ENCODE data around the gene TMEM135.

The TMEM135 gene

GRCh38 chr11:87203907-87204602, 166.3 kb downstream of the TMEM135 start:
- DNase-seq: no peak

GRCh38 chr11:87212891-87213290, 175.2 kb downstream of the TMEM135 start:
- no peak for DNase-seq

DNA sequence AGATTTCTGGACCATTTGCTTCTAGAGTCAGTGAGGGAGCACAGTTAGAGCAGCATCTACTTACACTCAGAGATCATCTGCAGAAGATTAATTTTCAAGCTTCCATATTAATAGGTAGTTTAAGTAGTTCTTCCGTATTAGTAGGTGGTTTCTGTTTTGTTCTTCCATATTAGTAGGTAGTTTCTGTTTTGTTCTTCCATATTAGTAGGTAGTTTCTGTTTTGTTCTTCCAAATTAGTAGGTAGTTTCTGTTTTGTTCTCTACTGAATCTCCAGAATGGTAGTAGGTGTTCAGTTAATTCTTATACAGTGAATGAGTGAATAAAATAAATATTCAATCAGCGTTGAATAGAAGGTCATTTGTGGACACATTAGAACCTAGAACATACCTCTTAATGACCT, 175.7 kb downstream of the TMEM135 start:
- no peak for DNase-seq

DNA sequence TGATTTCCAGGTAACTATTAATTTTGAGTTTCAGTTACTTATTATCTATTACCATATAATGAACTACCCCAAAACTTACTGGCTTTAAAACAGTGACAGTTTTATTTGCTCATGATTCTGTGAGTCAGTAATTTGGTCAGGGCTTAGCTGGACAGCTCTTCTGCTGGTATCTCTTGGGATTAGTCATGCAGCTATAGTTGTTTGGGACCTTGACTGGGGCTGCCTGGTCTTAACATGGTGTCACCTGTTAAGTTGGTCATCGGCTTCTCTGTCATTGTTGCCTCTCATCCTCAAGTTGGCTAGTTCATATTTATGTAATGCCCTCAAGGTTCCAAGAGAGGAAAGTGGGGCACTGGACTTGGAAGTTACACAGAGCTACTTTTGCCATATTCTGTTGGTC, 177.5 kb downstream of the TMEM135 start:
- DNase-seq: no peak

- no peak for DNase-seq
Measured at GRCh38 chr11:87219266-87219665, 181.5 kb downstream of the TMEM135 start.

DNA sequence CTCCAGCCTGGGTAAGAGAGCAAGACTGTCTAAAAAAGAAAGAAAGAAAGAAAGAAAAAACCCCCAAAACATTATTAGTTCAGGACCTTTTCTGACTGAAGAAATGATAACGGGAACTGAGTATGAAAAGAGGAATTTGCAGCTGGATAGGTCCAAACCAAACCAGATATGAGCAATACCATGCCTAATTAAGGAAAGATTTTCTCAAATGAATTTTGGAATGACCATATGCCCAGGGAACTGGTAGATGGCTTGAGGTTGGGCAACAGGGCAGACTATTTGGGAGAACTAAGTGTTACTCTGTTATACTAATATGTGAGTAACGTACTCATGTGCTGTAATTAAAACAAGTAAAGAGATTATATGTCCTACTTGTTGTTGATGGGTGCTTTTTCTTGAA, 186.1 kb downstream of the TMEM135 start:
- no peak for DNase-seq

DNA sequence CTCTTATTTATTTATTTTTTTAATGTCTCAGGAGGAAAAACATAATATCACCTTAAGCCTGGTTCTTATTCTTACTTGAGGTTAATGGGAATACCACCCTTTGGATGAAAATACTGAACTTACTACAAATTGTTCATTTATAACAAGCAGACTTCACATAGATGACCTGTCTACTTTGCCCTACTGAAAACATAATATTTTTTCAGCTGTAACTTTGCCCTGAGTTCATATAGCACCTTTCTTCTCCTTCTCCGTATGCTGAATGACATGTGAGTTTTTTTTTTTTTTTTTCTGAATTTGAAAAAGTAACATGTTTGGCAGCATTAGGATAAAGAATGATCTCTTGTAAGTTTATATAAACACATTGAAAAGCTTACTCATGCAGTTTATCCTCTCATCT, 186.8 kb downstream of the TMEM135 start:
- no peak for DNase-seq

DNA sequence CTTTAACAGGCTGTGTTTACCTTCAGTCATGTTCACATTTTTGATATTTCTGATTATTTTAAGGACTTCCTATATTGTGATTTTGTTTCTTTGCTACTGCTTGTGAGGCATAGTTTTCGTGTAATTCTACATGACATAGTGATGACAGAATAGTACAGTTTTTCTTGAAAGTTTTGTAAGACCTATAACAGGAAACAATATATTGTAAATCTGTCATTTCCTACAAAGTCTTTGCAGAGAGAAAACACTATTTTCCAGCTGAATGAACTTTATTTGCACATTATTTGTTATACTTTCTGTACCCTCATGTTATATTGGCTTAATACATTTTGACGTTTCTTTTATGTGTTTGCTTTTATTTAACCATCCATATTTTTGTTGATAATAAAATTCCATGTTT, 191.1 kb downstream of the TMEM135 start:
- DNase-seq: no peak

- DNase-seq: no peak
Measured at GRCh38 chr11:87230995-87231394, 193.3 kb downstream of the TMEM135 start.

DNA sequence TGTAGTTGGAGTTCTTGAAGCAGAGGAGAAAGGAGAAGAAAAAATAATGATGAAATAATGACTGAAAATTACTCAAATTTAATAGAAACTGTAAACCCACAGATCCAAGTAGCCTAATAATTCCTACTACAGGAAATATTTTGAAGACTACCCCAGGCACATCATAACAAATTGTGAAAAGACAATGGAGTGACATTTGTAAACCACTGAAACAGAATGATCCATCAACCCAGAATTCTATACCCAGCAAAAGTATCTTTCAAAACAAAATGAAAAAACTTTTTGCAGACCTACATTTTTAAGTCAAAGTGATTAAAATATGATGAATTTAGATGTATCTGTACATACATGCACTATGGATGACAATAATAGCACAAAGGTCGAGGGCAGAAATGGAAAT, 194.6 kb downstream of the TMEM135 start:
- DNase-seq: no peak

DNA sequence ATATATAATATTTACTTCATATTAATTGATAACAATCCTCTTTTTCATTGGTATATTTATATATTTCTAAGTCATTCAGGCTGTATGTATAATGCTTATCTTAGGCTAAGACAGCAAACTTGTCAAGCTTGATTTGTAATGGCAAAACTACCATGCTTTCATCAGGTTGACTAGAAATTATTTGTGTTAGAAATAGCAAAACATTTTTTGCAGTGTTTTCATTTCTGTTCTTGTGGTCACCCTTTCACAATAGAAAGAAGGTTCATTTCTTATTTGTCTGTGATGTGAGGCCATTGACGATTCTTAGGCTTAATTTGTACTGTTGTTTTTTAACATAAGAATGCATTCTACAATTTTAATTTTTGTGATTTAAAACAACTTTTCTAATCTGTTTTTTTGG, 197.6 kb downstream of the TMEM135 start:
- no peak for DNase-seq

DNA sequence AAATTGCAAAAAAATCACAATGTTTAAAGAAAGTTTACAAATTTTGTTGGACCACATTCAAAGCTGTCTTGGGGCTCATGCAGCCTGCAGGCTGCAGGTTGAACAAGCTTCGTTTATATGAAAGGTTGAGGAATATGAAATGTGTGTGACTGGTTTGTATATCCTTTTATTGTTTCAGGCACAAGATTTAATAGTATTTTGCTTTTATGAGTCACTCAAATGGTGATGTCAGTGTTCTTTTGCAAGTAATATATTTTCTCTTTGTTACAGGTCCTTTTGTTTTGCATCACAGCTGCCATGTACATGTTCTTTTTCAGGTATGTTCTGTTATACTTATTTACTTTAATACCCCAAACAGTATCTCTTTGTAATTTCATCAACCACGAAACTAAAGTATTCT, 198.6 kb downstream of the TMEM135 start:
- no peak for DNase-seq

- DNase-seq: no peak
Measured at GRCh38 chr11:87239001-87239400, 201.3 kb downstream of the TMEM135 start.

DNA sequence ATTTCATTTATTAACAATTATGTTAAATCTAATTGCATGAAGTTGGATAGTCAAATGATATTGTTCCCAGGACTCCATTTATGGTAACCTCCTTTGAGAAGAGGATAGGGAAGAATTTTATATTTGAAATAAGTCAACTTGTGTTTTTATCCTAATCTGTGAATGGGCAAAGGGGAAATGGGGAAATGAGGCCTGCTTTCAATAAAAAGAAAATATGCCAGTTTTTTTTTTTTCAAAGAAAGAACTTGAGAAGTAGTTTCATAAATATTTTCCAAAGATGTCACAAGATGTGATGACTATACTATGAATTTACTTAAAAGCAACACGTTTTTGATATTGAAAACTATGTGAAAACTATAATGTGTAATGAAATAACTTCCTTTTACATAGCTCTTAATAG, 201.8 kb downstream of the TMEM135 start:
- no peak for DNase-seq

DNA sequence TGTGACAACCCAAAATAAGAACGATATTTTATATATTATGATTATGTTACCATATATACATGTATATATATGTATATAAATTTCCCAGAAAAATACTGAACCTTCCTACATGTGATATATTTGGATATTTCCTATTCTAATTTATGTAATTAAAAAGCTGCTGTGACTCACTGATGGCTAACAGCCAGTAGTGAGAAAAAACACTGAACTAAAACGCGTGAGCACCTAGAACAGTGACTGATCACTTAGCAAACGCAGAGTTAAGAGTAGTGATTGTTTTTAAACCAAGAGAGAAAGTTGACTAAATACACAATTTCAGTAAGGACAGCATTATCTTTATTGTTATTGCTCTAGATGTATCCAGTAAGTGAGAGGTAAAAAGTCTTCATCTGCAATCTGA, 213.8 kb downstream of the TMEM135 start:
- DNase-seq: no peak

- DNase-seq: no peak
Measured at GRCh38 chr11:87252869-87253268, 215.1 kb downstream of the TMEM135 start.

DNA sequence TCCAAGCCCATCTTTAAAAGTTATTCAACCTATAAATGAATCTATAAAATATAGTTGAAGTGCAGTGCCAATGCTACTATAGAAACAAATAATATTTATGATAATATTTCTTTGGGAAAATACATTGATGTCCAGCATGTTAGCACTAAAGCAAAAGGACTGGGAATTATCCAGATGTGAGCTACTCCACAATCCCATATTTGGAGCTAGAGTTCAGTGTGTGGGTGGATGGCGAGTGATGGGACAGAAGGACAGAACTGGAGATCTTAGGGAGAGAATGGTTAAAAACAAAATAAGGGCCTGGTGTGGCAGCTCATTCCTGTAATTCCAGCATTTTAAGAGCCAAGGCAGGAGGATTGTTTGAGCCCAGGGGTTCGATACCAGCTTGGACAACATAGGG, 216.8 kb downstream of the TMEM135 start:
- DNase-seq: no peak

GRCh38 chr11:87255589-87255988, 217.9 kb downstream of the TMEM135 start:
- no peak for DNase-seq

DNA sequence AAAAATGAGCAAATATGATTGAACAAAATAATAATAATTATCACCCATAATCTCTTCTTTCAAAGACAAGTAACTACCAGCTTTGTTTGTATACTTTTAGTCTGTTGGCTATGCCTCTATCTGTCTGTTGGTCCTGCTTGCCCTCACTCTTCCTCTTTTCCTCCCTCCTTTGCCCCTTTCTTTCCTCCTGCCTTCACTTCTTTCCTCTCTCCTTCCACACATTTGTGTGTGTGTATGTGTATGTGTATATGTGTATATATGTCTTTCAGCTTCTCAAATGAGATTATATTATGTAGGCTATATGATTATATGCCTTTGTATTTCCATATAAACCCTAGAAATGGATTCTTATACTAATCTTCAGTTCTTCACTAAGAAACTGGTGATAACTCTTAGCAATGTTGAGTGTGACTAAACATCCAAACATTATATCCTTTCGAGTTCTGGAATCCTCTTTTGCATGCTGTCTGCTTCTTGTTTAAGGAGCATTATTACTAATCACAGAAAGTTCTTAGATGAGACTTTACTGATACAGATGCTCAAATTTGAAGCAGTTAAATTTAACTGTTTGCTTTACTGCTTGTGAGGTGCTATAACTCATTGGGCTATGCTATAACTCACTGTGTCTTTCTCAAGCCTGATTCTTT, 219.1 kb downstream of the TMEM135 start:
- no peak for DNase-seq

DNA sequence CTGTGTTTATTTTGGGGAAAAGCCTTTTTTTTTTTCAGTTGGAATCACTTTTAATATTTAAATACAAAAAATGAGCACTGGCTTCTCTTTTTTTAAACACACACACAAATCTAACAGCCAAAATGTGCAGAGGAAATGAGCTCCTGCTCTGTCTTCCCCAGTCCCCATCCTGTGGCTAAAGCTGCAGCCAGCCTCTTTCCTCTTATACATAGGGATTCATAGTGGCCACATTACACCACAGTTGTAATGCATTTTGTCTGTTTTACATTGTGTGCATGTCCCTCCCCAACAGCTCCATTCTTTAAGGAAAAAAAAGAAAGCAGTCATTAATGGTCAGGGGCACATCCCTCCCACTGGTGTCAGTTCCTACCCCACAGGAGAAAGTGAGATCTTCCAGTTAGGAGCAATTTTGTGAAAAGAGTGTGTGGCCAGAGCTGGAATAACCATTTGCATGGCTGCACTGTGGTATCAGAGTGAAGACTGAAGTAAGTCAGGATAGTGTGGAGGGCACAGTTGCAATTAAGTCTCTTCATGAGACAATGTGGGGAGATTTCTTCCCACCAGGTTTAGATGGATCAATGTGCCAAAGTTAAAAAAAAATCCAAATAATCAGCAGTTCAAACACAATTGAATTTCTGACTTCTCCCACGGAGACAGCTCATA, 220.6 kb downstream of the TMEM135 start:
- DNase-seq: peak; percentile 61

- no peak for DNase-seq
Measured at GRCh38 chr11:87259736-87260135, 222.0 kb downstream of the TMEM135 start.

GRCh38 chr11:87260811-87261210, 223.1 kb downstream of the TMEM135 start:
- DNase-seq: no peak

- DNase-seq: no peak
Measured at GRCh38 chr11:87263264-87263838, 225.6 kb downstream of the TMEM135 start.

- no peak for DNase-seq
Measured at GRCh38 chr11:87263979-87264378, 226.2 kb downstream of the TMEM135 start.
